Gastrocnemius medialis (tissue), 4 donors: ENCODE data around the gene GFRAL.

Experiments used
- CTCF ChIP-seq, 5 experiments: fragments of 450-650 bp in 3 of 5; fragments of 200-600 bp in 2 of 5; sonication (generic) in 2 of 5; IDR thresholded peaks in 4 of 5; conservative IDR thresholded peaks in 1 of 5; 1 replicate in 4 of 5; 2 replicates in 1 of 5; pipeline ENCODE4 v1.5.1; 2016 to 2019; ENCODE audit warnings: antibody characterized with exemption in 5 of 5, mild to moderate bottlenecking in 3 of 5, moderate library complexity in 3 of 5
- POLR2A ChIP-seq, 2 donors: fragments of 450-650 bp; IDR thresholded peaks; one replicate each; pipeline ENCODE4 v1.6.1; 2017; ENCODE audit warnings: antibody characterized with exemption in 2 of 2, mild to moderate bottlenecking in 2 of 2, moderate library complexity in 2 of 2

- TF ChIP-seq CTCF (IDR thresholded peaks at IDR 0.05 in 4 of 5, conservative IDR thresholded peaks at IDR 0.05 in 1 of 5) (no peak), POLR2A (IDR thresholded peaks at IDR 0.05) (no peak)
Observed at GRCh38 chr6:55449225-55449624, 122.0 kb downstream of the GFRAL start.
